ENCODE results near the gene CD19. TPM values are rescaled to one million over a fixed set of nuclear protein-coding genes. Genes with fewer than 3 reads are reported as not detected.
"Not testable (repeated sequence)": the region's sequence is repeated elsewhere in the genome, so short reads cannot be mapped to it uniquely, and the experiment has no call there.

Gene CD19
- total RNA-seq, 1 donor from 2014 or later = not detected

DNA sequence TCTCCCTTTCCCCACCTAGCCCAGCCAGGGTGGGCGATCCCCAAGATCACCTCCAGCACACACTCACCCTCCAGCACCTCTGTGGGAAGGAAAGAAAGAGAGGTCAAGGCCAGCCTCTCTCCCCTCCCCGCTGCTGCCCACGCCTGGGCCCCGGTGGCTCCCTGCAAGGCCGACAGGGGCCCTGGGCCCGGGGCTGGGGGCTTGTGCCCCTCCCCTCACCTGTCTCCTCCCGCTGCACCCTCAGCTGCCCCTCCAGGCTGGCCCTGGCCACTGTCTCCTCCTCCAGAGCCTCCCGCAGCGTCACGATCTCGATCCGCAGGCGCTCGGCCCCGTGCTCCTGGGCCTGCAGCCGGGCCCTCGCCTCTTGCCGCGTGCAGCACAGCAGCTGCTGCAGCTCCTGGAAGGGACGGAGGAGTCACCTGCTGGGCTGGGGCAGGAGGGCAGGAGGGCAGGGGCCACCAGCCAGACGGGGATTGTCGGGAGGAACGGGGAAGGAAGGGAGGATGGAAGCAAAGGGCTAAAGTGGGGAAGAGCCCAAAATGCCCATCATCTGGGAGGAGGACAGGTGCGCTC is 25.9 kb upstream of the CD19 start:
- DNase-seq (ENCODE audit: extremely low read depth, low read depth, low spot score) = no peak

DNA sequence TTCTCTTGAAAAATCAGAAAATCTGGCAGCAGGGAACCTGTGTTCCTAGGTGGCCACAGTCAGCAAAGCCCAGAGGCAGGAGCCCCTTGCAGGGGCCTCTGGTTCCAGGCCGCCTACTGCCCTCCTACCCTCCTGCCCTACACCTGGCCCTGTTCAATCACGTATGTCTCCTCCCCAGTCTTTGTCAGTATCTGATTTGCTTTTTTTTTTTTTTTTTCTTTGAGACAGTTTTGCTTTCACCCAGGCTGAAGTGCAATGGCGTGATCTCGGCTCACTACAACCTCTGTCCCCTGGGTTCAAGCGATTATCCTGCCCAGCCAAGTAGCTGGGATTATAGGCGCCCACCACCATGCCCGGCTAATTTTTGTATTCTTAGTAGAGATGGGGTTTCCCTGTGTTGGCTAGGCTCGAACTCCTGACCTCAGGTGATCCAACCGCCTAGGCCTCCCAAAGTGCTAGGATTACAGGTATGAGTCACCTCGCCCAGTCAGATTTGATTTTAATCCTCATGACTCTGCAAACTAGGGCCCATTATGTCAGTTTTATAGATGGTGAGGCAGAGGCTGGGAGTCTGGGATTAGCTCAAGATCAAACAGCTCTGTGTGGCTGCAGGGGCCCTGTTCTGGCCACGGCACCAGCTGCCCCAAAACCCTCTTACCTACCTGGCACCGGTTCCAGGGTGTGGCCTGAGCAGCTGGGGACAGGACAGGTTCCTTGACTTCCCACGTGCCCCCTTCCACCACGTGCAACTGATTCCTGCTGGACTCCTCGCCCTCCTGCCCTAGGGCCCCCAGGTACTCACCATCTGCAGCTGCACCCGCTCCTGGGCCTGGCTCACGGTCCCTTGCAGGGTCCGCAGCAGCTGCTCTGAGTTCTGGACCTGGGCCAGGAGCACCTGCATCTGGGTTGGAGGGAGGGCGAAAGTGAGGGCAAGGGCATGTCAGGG is 21.4 kb upstream of the CD19 start:
- DNase-seq (ENCODE audit: extremely low read depth, low read depth, low spot score) = no peak

- no peak for DNase-seq (ENCODE audit: extremely low read depth, low read depth, low spot score)
Observed at GRCh38 chr16:28912558-28912957, 19.2 kb upstream of the CD19 start.

DNA sequence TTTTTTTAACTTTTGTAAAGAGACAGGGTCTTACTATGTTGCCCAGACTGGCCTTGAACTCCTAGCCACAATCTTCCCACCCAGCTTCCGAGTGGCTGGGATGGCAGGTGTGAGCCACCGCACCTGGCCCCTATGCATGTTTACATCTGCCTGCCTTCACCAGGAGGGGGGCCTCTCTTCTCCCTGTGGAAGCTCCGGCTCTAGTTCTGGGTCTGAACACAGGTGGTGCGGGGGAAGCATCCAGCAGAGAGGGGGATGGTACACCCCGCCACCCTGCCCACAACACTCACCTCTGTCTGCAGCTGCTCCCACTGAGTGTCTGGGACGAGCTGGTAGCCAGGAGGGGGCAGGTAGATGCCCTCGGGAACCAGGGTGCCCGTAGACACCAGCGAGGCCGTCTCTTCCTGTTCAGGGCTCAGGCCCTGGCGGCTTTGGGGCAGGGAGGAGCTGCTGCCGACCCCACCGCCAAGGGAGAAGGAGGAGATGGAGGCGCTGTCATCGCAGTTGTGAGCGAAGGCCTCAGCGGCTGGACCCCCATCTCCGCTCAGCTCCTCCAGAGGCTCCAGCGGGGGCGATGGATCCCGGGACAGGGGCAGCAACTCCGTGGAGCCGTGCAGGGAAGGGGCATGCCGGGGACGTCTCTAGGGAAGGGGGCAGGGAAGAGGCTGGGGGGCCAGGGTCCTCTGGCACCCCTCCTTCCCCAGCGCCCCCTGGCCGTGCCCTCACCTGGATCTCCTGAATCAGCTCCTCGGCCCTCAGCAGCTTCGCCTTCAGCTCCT is 17.6 kb upstream of the CD19 start:
- no peak for DNase-seq (ENCODE audit: extremely low read depth, low read depth, low spot score)

DNA sequence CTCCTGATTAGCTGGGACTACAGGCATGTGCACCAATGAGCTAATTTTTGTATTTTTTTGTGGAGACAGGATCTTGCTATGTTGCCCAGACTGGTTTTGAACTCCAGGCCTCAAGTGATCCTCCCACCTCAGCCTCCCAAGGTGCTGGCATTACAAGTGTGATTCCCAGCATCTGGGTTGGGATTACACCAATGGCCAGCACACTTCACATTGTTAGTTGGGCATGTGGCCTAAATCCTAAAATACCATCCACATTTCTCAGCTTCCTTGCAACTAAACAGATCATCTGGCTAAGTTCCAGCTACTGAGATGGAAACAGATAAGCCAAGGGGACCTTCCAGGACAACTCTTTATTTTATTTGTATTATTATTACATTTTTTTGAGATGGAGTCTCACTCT is 16.6 kb upstream of the CD19 start:
- DNase-seq (ENCODE audit: extremely low read depth, low read depth, low spot score) = peak; percentile 39

GRCh38 chr16:28917095-28917494 is 14.7 kb upstream of the CD19 start:
- no peak for DNase-seq (ENCODE audit: extremely low read depth, low read depth, low spot score)

DNA sequence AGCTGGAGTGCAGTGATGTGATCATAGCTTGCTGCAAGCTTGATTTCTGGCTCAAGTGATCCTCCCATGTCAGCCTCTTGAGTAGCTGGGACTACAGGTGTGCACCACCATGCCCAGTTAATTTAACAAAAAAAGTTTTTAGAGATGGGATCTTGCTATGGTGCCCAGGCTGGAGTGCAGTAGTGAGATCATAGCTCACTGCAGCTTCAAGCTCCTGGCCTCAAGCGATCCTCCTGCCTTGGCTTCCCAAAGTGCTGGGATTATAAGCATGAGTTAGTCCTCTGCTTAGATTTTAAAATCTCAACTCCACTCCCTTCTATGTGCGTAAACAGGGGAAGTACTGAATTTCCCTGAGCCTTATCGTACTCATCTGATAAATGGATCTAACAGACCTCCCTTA is 13.1 kb upstream of the CD19 start:
- DNase-seq (ENCODE audit: extremely low read depth, low read depth, low spot score) = no peak

- DNase-seq (ENCODE audit: extremely low read depth, low read depth, low spot score) = no peak
Observed at GRCh38 chr16:28923231-28923587, 8.6 kb upstream of the CD19 start.

DNA sequence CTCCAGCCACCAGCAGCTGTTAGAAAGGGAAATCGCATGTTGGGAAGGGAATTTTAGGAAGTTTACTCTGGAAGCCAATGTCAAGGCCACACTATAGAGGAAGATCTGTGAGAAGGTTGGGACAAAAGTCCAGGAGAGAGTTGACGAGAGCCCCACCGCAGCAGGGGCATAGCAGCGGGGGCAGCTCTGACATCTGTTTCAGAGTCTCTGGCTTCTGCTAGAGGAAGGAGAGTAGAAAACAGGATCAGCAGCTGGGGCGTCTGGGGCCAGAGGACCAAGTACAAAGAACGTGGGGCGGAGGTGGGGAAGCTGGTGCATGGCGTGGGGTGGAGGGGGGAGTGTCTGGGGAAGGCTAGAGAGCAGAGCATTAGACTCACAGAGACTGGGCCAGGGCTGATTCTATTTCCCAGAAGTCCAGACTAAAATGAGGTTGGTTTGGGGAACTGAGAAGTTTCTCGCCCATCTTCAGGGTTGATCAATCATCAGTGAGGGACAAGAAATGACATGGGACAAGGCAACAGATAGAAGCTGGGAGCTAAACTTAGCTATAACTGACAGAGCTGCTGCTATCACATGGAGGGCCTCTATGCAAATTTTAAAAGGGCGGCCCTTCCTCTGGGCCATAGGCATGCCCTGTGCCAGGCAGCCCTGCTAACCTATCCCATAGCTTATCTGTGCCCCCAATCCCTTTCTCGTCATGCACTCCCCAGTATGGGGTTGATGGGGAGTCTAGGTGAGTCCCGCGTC is 7.9 kb upstream of the CD19 start:
- DNase-seq (ENCODE audit: extremely low read depth, low read depth, low spot score) = no peak

GRCh38 chr16:28924399-28924761 is 7.4 kb upstream of the CD19 start:
- DNase-seq (ENCODE audit: extremely low read depth, low read depth, low spot score) = no peak

DNA sequence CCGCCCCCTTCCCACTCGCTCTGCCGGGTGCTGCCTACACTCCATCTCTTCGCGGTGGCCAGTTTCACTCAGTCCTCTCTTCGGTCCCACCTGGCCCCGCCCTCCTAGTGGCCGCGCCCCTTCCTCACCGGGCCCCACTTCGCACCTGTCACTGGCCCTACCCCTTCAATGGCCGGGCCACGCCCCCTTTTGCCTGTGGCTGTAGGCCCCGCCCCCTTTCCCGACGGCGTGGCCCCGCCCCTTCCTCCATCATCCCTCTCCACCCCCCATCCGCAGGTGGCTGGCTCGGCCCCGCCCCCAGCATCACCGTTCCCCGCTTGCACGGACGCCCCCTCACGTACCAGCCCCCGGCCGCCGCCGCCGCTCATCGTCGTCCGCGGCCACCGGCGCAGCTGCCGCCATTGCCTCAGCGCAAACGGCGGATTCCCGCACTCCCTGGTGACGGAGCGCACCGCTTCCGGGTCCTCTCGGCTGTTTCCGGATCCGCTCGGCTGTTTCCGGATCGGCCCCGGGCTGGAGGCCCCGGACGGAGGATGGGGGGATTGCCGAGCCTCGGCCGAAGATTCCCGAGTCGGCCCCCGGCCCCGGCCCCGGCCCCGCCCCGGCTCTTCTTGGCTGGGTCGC is 6.9 kb upstream of the CD19 start, which contains the start of gene RABEP2:
Gene RABEP2, minus strand, starts transcription at position 477 of the 624 bp plus-strand sequence. Its CDS starts 75 bp downstream, at position 402.
- peak; percentile 22 for DNase-seq (ENCODE audit: extremely low read depth, low read depth, low spot score)

DNA sequence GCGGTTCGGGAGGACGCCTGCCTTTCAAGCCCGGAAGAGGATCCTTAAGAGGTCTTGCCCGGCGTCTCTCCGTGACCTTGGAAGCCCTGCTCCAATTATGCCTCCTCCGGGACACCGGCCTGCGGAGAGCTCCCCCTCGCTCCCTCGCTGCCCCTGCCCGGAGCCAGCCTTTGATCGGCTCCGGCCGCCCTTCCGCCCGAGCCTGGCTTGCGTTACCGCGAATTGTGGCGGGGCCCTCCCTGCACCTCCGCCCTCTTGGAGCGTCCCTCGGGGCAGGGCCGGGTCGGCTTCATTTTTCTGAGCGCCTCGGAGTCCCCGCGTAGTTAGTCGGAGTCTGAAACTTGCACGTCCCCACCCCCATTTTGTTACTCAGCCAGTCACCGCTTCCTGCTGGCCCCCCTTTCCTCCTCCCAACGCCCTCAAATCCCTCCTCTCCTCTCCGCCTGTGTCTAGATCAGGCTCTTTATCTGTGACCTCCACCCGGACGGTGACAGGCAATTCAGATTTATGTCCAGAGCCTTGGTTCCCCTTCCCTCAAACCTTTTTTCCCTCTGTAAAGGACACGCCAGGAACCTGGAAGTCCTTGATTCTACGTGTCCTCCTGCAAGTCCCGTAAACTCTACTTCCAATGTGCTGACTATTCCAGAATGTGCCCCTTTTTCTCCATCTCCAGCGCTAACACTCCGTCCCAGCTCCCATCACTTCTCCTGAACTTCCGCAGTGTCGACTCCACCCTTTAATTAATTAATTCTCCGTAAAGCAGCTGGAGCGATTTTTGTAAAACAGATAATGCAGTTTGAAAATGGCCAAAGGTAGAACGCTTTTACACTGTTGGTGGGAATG is 6.2 kb upstream of the CD19 start:
- DNase-seq (ENCODE audit: extremely low read depth, low read depth, low spot score) = no peak

DNA sequence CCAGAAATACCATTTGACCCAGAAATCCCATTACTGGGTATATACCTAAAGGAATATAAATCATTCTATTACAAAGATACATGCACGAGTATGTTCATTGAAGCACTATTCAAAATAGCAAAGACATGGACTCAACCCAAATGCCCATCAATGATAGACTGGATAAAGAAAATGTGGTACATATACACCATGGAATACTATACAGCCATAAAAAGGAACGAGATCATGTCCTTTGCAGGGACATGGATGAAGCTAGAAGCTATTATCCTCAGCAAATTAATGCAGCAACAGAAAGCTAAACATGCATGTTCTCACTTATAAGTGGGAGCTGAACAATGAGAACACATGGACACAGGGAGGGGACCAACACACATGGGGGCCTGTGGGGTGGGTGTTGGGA is 5.5 kb upstream of the CD19 start:
- DNase-seq (ENCODE audit: extremely low read depth, low read depth, low spot score) = not testable (repeated sequence)

DNA sequence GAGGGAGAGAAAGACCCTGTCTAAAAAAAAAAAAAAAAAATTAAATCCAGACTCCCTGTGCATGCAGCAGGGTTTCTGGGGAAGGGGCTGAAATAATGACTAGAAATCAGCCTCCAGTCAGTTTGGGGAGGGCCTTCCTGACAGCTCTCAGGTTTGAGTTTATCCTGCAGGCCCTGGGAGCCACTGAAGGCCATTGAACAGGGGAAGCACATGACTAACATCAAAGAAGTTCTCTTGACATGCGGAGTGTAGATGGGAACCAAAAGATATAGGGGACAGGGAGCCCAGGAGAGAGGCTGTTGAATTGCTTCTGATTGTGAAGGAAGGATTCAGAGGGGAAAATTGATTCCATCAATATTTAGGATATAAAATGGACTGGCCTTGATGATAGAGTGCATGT is 4.0 kb upstream of the CD19 start:
- no peak for DNase-seq (ENCODE audit: extremely low read depth, low read depth, low spot score)

DNA sequence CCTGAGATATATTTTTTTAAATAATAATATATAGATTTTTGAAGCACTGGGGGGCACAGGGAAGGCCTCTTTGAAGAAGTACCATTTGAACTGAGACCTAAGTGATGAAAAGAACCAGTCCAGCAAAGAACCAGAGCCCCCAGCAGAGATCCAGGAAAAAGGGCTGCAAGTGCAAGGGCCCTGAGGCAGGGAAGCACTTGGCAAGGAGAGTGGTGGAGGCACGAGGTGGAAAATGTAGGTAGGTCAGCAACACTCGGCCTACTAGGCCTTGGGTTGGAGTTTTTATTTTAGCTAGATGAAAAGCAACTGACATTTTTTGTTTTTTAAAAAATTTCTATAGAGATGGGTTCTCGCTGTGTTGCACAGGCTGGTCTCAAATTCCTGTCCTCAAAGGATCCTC is 1.6 kb upstream of the CD19 start:
- no peak for DNase-seq (ENCODE audit: extremely low read depth, low read depth, low spot score)

GRCh38 chr16:28930652-28931051 is 1.1 kb upstream of the CD19 start:
- DNase-seq (ENCODE audit: extremely low read depth, low read depth, low spot score) = no peak

GRCh38 chr16:28932339-28933141 is 769 bp downstream of the CD19 start:
- DNase-seq (ENCODE audit: extremely low read depth, low read depth, low spot score) = no peak

DNA sequence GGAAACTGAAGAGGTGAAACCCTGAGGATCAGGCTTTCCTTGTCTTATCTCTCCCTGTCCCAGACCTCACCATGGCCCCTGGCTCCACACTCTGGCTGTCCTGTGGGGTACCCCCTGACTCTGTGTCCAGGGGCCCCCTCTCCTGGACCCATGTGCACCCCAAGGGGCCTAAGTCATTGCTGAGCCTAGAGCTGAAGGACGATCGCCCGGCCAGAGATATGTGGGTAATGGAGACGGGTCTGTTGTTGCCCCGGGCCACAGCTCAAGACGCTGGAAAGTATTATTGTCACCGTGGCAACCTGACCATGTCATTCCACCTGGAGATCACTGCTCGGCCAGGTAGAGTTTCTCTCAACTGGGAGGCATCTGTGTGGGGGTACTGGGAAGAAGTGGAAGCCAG is 1.4 kb downstream of the CD19 start:
- DNase-seq (ENCODE audit: extremely low read depth, low read depth, low spot score) = no peak

DNA sequence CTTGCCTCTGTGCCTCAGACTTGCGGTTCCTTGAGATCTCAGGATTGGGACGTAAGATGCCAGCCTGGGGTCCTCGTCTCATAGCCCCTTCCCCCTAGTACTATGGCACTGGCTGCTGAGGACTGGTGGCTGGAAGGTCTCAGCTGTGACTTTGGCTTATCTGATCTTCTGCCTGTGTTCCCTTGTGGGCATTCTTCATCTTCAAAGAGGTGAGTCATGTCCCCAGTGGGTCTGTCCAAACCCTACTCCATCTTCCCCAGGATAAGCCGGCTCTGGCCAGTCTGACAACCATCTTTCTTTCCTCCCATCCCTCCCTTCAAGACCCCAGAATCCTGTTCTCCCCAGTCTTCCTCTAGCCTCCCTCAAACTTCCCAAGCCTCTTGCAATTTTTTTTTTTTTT is 3.6 kb downstream of the CD19 start:
- DNase-seq (ENCODE audit: extremely low read depth, low read depth, low spot score) = no peak

All from glomerular endothelial cell (primary cell).